ENCODE data around the gene TSSC4.

Gene TSSC4

DNA sequence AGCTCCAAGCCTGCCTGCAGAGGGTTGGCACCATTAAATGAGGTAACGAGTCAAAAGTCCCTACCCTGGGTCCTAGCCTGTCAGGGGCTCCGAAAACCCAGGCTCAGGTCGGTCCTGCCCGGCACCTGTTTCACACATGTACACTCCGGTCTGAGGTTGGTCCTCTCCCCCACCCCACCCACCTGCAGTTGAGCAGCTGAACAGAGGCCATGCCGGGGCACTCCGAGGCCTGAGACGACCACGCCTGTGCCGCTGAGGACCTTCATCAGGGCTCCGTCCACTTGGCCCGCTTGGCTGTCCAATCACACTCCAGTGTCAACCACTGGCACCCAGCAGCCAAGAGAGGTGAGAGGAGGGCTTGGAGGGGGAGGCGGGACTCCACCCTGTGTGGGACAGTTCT is 1.6 kb downstream of the TSSC4 start:
- no peak for DNase-seq

DNA sequence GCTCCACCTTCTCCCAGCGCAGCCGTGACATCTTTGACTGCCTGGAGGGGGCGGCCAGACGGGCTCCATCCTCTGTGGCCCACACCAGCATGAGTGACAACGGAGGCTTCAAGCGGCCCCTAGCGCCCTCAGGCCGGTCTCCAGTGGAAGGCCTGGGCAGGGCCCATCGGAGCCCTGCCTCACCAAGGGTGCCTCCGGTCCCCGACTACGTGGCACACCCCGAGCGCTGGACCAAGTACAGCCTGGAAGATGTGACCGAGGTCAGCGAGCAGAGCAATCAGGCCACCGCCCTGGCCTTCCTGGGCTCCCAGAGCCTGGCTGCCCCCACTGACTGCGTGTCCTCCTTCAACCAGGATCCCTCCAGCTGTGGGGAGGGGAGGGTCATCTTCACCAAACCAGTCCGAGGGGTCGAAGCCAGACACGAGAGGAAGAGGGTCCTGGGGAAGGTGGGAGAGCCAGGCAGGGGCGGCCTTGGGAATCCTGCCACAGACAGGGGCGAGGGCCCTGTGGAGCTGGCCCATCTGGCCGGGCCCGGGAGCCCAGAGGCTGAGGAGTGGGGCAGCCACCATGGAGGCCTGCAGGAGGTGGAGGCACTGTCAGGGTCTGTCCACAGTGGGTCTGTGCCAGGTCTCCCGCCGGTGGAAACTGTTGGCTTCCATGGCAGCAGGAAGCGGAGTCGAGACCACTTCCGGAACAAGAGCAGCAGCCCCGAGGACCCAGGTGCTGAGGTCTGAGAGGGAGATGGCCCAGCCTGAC is 2.5 kb downstream of the TSSC4 start:
- DNase-seq: no peak

DNA sequence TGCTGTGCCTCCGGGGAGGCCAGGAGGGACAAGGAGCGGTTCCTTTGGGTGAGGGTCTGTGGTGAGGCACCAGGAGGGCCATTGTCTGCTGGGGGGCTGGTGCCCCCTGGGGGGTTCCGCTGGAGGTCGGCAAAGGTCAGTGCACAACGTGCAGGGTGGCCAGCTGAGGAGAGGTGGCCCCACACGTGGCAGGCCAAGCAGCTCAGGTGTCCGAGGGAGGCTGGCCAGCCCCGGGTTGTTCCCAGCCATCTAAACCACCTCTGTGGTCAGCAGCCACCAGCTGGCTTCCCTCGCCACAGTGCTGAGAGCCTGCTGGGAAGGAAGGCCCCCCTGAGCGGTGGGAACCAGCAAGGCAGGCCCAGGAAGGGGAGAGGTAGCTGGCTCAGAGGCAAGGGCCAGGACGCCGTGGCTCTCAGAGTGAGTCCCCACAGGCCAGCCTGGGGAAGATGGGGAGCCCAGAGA is 4.2 kb downstream of the TSSC4 start:
- no peak for DNase-seq

DNA sequence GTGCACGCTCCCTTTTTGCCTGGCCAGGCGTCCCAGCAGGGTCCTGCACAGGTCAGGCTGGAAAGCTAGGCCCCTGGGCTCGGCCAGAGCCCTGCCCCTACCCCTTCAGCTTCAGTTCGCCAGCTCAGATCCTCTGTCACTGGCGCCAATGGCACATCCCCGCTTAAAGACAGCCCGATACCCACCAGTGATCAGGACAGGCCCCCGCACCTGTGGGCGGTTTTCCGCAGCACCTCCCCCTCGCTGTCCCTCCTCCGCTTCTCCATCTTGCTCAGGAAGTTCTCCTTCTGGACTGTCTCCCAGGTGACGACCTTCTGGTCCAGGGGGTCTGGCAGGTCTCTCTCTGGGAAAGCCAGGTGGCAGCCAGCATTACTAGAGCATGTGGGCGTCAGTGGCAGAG is 5.9 kb downstream of the TSSC4 start:
- DNase-seq: no peak

DNA sequence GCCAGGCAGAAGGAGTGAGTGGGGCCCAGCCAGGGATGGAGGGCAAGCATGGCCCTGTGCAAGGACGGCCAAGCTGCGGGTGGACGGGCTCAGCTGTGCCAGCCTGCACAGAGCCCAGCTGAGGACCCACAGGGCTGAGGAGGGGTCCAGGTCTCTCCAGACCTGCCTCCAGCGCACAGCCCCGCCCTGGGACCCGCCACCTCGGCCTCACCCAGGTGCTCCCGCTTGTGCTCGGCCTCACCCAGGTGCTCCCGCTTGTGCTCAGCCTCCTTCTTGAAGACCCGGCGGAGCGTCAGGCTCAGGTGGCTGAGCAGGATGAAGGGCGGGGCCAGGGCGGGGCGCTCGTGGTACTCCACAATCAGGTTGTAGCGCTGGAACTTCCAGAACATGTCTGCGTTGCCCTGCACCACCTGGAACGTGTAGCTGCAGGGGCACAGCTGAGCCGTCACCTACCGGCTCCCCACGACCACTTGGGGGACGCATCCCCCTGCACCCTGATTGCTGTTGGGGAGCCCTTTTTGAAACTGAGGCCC is 6.4 kb downstream of the TSSC4 start:
- DNase-seq: no peak

DNA sequence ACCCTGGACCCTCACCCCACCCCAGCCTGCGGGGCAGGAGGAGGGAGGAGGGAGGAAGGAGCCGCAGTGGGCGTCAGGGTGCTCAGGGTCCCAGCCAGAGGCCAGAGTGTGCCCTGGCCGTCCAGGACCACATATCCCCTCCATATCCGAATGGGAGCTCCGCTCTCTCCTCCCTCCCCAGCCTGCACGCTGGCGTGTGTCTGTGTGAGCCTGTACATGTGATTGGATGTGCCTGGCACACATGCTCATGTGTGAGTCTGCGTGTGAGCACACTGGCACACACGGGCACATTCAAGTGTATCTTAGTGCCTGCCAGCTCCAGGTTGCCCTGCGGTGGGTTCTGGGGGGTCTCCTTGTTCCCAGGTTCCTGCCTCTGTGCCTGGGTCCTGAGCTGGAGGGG is 8.1 kb downstream of the TSSC4 start:
- DNase-seq: no peak

DNA sequence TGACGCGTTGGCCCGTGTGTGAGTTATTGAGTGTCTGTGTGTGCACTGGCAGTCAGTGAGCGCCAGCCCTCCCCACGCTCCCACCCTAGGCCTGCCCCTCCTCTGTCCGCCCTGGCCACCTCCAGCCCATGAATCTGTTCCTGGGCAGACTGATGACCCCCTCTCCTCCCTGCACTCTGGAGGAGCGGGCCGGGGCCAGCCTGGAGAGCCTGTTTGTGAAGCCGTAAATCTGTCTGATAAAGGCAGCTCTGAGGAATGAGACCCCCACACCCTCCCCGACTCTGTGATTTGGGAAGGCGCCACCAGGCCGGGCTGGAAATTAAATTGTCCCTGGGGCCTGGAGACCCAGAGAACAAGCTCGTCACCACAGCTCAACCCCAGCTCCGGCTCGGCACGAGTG is 8.6 kb downstream of the TSSC4 start:
- DNase-seq: no peak

DNA sequence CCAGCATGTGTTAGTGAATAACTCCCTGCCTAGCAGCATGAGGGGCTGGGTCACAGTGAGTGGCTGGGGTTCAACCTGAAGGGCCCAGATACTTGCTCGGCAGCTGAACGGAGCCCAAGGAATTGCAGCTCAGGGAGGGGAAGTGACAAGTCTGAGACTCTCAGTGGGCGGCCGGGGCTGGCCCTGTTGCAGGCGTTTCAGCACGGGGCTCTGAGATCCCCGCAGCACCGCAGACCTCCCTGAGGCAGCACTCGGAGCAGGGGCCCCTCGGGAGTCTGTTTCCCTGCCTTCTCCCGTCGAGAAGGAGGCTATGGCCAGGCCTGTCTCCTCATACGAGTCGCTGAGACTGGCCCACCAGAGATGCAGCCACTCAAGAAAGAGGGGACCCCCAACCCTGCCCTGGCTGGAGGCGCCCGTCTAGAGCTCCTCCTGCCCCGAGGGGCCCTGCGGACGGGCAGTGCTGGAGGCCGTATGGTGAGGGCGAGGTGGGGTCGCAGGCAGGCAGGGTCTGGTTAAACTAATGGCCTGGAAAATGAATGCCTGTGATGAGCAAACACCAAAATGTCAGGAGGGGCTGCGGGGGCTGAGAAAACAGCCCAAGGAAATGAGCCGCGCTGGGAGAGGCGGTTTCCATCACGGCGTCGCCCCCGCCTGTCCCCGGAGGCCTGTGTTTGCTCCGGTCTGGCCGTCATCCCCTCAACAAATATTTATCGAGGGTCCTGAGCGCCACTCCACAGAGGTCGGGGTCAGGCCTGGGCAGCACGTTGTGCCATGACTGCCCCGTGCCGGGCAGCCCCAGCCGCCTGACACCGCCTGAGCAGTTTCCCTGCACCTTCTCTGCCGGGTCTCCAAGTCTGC is 9.3 kb downstream of the TSSC4 start:
- DNase-seq: no peak

DNA sequence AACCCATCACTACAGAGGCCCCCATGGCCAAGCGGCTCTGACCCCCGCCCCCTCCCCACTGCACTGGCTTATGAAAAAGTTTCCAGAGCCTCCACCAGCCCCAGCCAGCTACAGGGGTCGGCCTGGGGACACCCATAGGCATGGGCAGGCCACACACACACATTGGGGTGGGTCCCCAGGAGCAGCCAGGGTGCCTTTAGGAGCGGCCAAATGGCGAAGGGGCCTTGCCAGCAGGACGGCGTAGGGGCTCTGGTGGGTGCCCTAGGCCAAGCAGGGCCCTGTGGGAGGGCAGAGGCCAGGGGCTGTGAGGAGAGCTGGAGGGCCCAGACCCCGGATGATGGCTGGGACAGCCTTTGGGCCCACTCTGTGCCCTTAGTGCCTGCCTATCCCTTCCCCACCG is 10.1 kb downstream of the TSSC4 start:
- DNase-seq: no peak

DNA sequence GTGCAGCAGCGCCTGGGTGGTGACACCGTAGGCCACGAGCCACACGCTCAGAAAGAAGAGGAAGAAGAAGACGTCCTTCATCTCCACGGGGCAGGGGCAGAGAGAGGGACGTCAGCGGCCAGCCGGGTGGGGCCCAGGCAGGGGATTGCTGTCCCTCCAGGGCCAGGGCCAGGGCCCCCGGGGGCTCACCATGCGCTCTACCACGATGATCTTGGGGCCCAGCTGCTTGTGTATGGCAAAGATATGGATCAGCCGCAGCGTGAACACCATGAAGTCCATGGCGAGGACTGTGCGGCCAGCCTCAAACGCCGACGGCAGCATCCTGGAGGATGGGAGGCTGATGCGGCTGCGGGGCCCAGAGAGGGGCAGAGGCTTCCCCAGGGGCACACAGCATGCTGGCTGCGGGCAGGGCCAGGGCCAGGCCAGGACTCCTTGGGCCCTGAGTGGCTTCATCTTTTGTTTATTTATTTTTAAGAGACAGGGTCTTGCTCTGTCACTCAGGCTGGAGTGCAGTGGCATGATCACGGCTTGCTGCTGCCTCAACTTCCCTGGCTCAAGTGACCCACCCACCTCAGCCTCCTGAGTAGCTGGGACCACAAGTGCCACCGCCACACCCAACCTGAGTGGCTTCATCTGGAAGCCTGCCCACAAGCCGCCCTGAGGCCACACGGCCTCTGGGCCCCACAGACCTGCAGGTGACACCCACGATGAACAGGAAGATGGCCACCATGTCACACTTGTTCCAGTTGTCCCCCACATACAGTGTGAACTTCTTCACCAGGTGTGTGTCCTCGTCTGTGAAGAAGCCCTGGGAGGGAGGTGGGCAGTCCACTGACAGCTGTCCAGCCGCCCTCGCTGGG is 11.1 kb downstream of the TSSC4 start:
- DNase-seq: no peak

DNA sequence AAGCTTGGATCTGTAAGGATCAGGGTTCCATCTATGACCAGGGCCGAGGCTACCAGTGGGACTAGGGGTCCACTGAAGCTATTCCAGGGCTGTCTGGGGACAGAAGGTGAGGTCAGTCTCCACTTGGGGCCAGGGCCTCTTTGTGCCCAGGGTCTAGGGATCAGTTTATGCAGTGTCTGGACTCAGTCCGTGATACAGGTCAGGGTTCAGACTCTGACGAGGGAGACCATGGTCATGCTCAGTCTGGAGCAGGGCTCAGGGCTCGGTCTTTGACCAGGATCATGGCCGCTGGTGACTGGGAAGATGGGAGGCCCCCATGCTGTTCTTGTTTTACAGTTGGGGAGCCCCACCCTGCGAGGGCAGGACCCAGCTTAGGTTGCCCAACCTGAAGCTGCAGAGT is 11.8 kb downstream of the TSSC4 start:
- DNase-seq: no peak

DNA sequence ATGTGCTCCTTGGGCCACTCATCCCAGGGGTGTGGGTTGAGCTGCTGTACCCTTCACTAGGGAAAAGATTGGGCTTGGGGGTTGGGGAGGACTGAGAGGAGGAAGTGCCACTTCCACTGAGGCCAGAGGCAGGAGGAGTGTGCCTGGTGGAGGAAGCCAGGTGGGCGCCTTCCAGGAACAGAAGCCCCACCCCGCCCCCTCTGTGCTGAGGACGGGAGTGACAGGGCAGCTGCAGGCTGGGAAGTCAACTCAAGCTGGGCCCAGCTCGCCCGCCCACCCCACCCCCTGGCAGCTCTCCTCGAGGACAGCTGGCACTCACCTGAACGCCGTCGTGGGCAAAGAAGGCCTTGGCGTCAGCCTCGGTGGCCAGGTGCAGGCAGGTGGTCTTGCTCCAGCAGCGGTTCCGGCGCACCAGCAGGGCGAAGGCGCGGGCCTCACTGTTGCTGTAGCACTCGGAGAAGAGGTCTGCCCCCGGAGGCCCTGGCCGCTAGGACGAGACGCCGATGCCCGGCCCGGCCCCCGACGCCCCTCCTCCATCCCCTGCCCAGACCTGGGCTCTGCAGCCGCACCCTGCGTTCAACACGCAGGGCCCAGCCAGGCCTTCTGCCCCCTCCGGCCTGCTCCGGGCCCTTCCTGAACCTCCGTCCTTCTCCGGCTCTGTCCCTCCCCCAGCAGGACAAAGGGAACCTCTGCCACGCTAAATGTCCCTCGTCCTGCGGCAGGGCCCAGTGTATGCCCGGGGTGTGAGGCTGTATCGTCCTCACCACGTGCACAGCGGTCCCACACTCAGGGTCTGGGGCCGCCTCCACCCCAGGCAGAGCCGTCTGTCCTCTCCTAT is 13.4 kb downstream of the TSSC4 start:
- DNase-seq: no peak

DNA sequence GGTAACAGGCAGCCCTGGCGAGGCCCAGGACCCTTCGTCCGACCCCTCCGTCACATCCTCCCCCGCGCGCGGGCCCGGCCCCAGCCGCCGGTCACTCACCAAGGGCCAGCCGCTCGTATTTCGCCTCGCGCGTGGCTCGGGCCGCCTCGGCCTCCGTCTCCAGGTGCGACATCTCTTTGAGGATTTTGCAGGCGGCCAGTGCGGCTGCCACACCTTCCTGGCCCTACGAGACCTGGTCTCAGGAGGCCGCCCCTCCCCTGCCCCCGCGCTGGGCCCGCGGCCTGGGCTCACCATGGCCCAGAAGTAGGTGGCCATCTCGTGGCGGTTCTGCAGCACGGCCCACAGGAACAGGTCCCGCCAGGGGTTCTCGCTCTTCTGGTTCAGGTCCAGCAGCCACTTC is 14.1 kb downstream of the TSSC4 start:
- no peak for DNase-seq

DNA sequence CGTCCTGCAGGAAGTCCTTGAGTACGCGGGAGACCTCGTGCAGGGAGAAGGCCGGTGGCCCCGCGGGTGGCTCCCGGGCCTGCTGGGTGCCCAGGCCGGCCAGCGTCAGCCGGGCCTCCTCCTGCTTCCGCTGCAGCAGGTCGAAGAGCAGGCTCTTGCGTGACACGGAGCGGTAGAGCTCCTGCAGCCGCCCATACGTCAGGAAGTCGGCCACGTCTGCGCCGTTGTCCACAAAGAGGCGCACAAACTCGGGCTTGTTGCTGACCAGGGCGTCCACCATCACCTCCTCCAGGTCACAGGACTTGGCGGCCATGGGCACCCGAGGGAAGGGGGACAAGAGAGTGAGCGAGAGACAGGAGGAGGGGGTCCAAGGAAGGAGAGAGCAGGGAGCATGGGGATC is 14.6 kb downstream of the TSSC4 start:
- DNase-seq: no peak

DNA sequence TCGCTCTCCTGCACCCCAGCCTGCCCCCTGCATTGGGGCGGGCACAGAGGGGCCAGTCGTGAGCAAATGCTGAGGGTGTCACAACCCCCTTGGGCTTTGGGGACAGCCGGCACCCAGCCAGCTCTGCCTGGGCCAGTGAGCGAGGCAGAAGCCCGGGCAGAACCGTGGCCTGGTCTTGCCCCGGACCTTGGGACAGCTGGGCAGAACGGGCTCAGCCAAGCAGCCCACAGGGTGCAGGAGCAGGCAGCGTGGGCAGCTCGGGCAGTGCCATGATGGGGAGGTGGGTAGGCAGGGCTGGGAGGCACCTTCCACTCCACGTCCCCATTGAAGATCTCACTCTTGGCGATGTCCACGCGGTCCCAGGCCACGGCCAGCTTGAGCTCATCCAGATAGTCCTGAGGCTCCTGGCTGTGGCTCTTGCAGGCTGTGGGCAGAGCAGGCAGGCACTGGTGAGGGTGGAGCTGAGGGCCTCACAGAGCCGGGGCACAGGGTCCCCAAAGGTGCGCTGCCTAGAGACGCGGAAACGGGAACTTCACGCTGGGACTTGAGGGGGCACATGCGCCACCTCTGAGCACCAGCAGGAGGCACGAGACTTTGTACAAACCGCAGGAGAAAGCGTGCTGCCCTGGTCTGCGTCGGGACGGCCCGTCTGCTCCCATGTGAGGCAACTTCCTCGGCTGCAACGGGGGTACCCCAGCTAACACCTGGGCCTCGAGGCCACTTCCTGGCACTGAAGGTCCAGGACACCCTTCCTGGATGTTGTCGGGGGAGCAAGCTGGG is 15.2 kb downstream of the TSSC4 start:
- DNase-seq: no peak

DNA sequence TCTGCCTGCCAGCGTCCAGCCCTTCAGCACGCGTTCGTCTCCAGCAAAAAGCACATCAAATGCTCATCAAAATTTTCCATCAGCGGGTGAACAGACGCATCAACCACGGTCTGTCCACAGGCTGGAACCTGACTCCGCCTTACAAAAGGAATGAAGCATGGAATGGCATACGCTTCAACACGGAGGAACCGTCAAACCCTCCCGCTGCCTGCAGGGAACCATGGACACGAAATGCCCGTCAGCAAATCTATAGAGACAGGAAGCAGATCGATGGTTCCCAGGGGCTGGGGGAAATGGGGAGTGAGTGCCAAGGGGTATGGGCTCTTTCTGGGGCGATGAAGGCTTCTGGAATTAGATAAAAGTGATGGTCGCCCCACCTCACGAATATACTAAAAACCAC is 16.2 kb downstream of the TSSC4 start:
- DNase-seq: no peak

DNA sequence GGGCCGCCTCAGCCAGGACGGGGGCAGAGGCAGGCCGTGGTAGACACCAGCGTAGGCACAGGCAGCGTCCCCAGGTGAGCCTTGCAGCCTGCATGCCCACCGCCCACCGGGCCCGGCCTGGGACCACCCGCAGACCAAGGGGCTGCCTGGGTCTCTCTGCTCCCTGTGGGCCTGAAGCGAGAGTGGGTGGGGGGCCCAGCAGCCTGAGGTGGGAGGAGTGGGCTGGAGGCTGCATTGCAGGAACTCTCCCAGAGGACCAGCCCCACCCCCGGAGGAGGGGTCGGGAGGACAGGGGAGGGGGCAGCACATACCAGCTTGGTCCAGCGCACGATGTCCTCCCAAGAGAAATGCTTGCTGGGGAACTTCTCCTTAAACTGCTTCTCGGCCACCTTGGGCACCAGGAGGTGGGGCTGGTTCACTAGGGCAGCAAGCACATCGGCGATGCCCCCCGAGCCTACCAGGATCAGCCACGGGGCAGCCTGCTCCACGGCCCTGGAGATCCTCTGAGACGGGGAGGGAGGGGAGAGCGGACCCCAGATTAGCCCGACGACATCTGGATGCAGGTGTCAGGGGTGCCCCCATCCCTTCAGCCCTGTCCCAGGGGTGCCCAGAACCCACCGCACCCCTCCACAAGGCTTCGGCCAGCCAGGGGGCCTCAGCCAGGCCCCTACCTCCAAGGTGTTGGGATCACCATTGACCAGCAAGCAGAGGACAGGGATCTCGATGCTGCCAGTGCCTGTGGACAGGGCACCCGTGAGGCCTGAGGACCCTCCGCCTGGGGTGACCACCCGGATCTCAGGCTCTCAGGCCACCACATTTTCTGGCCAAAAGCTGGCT is 17.5 kb downstream of the TSSC4 start:
- no peak for DNase-seq

DNA sequence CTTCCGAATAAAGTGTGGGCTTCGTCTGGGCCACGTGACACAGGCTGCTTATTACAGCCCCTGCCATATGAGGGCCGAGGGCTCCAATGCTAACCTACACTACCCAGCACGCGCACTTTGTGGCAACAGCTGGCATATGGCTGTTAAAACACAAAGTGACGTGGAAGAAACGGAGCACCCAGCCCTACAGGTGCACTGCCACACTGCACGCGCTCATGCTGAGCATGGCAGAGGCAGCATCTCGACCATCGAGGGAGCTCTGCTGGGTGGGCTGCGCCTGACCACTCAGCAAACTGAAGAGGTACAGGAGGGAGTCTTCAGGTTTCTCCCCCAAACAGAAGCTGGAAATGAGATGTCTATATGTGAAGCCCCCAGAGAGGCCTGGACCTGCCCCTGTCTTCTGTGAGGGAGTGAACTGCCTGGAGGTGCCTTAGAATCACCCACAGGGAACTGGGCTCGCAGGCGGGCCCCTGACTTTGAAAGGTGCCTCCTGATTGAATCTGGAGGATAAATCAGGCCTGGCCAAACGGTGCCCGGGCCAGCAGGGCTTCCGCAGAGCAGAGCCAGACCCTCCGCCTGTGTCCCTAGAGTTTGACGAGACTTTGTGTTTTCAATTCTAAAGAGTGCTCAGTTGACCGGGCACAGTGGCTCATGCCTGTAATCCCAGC is 18.3 kb downstream of the TSSC4 start:
- no peak for DNase-seq

DNA sequence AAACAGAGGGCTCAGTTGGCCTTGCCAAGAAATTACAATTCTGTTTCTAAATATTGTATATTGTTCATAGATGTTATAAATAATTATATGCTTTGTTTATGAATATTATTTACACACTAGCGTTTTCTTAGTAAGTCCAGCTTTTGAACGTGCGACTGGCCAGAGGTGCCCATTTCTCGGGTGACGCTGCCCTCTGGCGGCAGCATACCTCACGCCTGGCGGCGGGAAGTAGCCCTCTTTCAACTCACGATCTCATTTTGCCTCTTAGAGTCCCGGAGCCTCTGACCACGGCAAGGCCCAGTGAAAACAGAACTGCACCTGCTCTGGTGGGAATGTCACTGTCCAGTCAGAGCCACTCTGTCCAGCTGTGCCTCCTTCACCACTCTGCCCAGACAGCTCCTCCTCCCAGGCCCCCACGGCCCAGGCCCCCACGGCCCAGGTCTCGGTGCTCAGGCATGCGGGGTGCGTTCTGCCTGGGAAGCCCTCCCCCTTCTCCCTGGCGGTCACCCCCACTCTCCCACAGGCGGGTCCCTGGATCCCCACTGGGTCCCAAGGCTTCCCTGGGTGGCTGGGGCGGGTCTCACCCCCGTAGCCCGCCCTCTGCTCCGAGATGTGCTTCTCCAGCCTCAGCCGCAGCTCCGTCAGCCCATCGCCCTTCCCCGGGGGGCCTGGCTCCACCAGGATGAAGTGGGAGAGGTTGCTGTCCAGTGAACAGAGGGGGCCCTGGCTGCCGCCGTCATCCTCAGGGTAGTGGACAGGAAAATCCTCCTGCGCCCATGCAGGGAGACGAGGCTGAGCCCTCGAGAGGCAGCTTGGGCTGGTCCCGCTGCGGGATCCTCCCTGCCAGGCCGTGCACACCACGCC is 19.3 kb downstream of the TSSC4 start:
- DNase-seq: no peak

Data from NCI-H187 treated with DMSO at 0.1 percent for 48 hours (cell line).